HCT116 (cell line): Measurements from ENCODE around the gene GCK. TPM values are rescaled to one million over a fixed set of nuclear protein-coding genes. Genes with fewer than 3 reads are reported as not detected.

Experiments
- ATAC-seq: fragments of 200-7000 bp; cut with Tn5 transposase; 2 replicates; pipeline ENCODE4 v1.9.1; 2020; ENCODE audit warnings: mild to moderate bottlenecking, moderate library complexity
- BruUV-seq: library from RNA; stranded (reverse); fragments of 400-500 nt; replicated peaks from 2 replicates; lab custom pipeline; 2021; lab: Mats Ljungman, UMichigan
- CTCF ChIA-PET: fragments of 300-600 bp; sonication (Branson Sonifier 250); formaldehyde crosslinking; loops from one replicate; lab custom pipeline; 2021; ENCODE audit warnings: antibody characterized with exemption; lab: Charles Lee
- POLR2A ChIA-PET: fragments of 300-600, 350-600 bp; sonication (Branson Sonifier 250); formaldehyde crosslinking; loops from one replicate; lab custom pipeline; 2021; ENCODE audit warnings: antibody characterized with exemption; lab: Charles Lee
- RAD21 ChIA-PET, 2 experiments: fragments of 300-600 bp; sonication (Branson Sonifier 250); formaldehyde crosslinking; loops; one replicate each; lab custom pipeline; 2023; ENCODE audit warnings: low total read pairs in 2 of 2; ENCODE audit not compliant: uncharacterized antibody in 2 of 2, unreplicated experiment in 2 of 2, low non-redundant PET in 1 of 2; lab: Charles Lee
- DNase-seq: peaks from one replicate; pipeline ENCODE4 v3.0.0-alpha.2; 2010; ENCODE audit warnings: low read depth, low spot score
- H2AFZ ChIP-seq: fragments of 200-600 bp; shearing (Covaris generic), sonication (generic); 2 replicates; pipeline ENCODE4 v1.6.1; 2017; ENCODE audit warnings: low read depth, mixed run types, mixed read lengths, antibody characterized with exemption, low read length; ENCODE audit not compliant: poor library complexity, severe bottlenecking
- H3K27ac ChIP-seq: 2 replicates; pipeline ENCODE4 v1.5.1; 2012; ENCODE audit warnings: low read depth, low read length
- H3K27me3 ChIP-seq: fragments of 200-600 bp; sonication (generic); 2 replicates; pipeline ENCODE4 v1.6.1; 2016; ENCODE audit warnings: mixed run types, low read length, mixed read lengths; ENCODE audit not compliant: insufficient read depth
- H3K36me3 ChIP-seq, 2 experiments: fragments of 200-500 bp in 1 of 2; fragments of 200-600 bp in 1 of 2; sonication (Bioruptor generic) in 1 of 2; sonication (generic) in 1 of 2; 2 replicates each; pipeline versions ENCODE4 v1.5.1 to v1.6.1; 2014 to 2016; ENCODE audit warnings: low read length in 2 of 2, inconsistent platforms in 1 of 2, mixed read lengths in 1 of 2, mixed run types in 1 of 2; ENCODE audit not compliant: insufficient read depth in 2 of 2, control insufficient read depth in 1 of 2
- H3K4me1 ChIP-seq, 2 experiments: fragments of 200-600 bp in 1 of 2; sonication (generic) in 1 of 2; 2 replicates each; pipeline versions ENCODE4 v1.5.1 to v1.6.1; 2012 to 2017; ENCODE audit warnings: low read length in 2 of 2, inconsistent platforms in 1 of 2, mild to moderate bottlenecking in 1 of 2, mixed read lengths in 1 of 2, mixed run types in 1 of 2, moderate library complexity in 1 of 2; ENCODE audit not compliant: insufficient read depth in 2 of 2, control insufficient read depth in 1 of 2
- H3K4me2 ChIP-seq: fragments of 200-600 bp; sonication (generic); 2 replicates; pipeline ENCODE4 v1.6.1; 2017; ENCODE audit warnings: mixed run types, low read length, mixed read lengths
- H3K4me3 ChIP-seq, 2 experiments: fragments of 200-600 bp in 1 of 2; sonication (generic) in 1 of 2; replicated peaks in 1 of 2; 2 replicates each; pipeline ENCODE4 v1.5.1; 2011 to 2016; ENCODE audit warnings: low read length in 2 of 2, control low read depth in 1 of 2, low read depth in 1 of 2, mild to moderate bottlenecking in 1 of 2, mixed read lengths in 1 of 2, mixed run types in 1 of 2
- H3K79me2 ChIP-seq: fragments of 200-600 bp; sonication (generic); 2 replicates; pipeline ENCODE4 v1.6.1; 2017; ENCODE audit warnings: mild to moderate bottlenecking, mixed run types, low read length, moderate library complexity, mixed read lengths; ENCODE audit not compliant: insufficient read depth
- H3K9ac ChIP-seq: fragments of 200-600 bp; sonication (generic); 2 replicates; pipeline ENCODE4 v1.6.1; 2016; ENCODE audit warnings: low read length, mixed read lengths
- H3K9me2 ChIP-seq: fragments of 200-600 bp; sonication (generic), shearing (Covaris generic); 2 replicates; pipeline ENCODE4 v1.6.1; 2017; ENCODE audit warnings: mixed run types, mild to moderate bottlenecking, moderate library complexity; ENCODE audit not compliant: insufficient read depth
- H3K9me3 ChIP-seq, 2 experiments: fragments of 200-500 bp in 1 of 2; fragments of 200-600 bp in 1 of 2; sonication (Bioruptor generic) in 1 of 2; sonication (generic) in 1 of 2; 2 replicates each; pipeline ENCODE4 v1.6.1; 2014 to 2017; ENCODE audit warnings: low read length in 2 of 2, mixed read lengths in 2 of 2, inconsistent platforms in 1 of 2, low read depth in 1 of 2, mild to moderate bottlenecking in 1 of 2, mixed run types in 1 of 2, moderate library complexity in 1 of 2; ENCODE audit not compliant: control insufficient read depth in 1 of 2, insufficient read depth in 1 of 2
- H4K20me1 ChIP-seq: fragments of 200-600 bp; sonication (generic), shearing (Covaris generic); 2 replicates; pipeline ENCODE4 v1.6.1; 2017; ENCODE audit warnings: mixed run types, mild to moderate bottlenecking, moderate library complexity; ENCODE audit not compliant: insufficient read depth
- EGR1 ChIP-seq: IDR thresholded peaks from 2 replicates; pipeline ENCODE4 v1.6.1; 2012; ENCODE audit warnings: low read depth
- FOSL1 ChIP-seq: IDR thresholded peaks from 2 replicates; pipeline ENCODE4 v1.6.1; 2012; ENCODE audit warnings: low read depth
- RAD21 ChIP-seq: IDR thresholded peaks from 2 replicates; pipeline ENCODE4 v1.6.1; 2012; ENCODE audit warnings: low read depth, mild to moderate bottlenecking
- SIN3A ChIP-seq: IDR thresholded peaks from 2 replicates; pipeline ENCODE4 v1.6.1; 2012; ENCODE audit warnings: low read depth
- TCF7L2 ChIP-seq: IDR thresholded peaks from 2 replicates; pipeline ENCODE4 v1.7.0; 2011; ENCODE audit warnings: borderline replicate concordance, inconsistent platforms; ENCODE audit not compliant: insufficient read depth, insufficient read length; ENCODE audit errors: extremely low read depth
- ZBTB33 ChIP-seq: IDR thresholded peaks from 2 replicates; pipeline ENCODE4 v1.6.1; 2011; ENCODE audit warnings: mild to moderate bottlenecking, low read length, moderate library complexity; ENCODE audit not compliant: insufficient replicate concordance; ENCODE audit errors: extremely low read depth
- ZNF274 ChIP-seq: fragments of 200-500 bp; sonication (Bioruptor generic); IDR thresholded peaks from 2 replicates; pipeline ENCODE4 v1.6.1; 2014; ENCODE audit warnings: mild to moderate bottlenecking, low read depth, low read length, inconsistent platforms
- intact Hi-C: fragments of 100-400 bp; cut with micrococcal nuclease; formaldehyde crosslinking; loops from 2 replicates; pipeline ENCODE4 v1.10.0; 2022
- total RNA-seq: library from RNA; stranded (reverse); gene quantifications from one replicate; pipeline ENCODE4 v1.2.1, GENCODE V29; 2021; ENCODE audit not compliant: unreplicated experiment

Gene GCK
- total RNA-seq, 1 experiment from 2014 or later = 0.34 TPM

- TF ChIP-seq TCF7L2 = no peak
- no peak for TF ChIP-seq EGR1
- TF ChIP-seq SIN3A = no peak
- TF ChIP-seq ZNF274 = no peak
- TF ChIP-seq FOSL1 = no peak
- TF ChIP-seq ZBTB33 = no peak
- TF ChIP-seq RAD21 = no peak
- Histone ChIP-seq H3K4me3 (no peak overlapping the region), H3K36me3 (peaks cover 31 to 41% of the 10 kb centered on the region in 2 experiments), H3K4me2 (no peak overlapping the region), H3K27me3 (no peaks in the 10 kb centered on the region), H2AFZ (no peak overlapping the region), H3K9me2 (no peaks in the 10 kb centered on the region), H3K79me2 (peaks cover 47% of the 10 kb centered on the region), H3K9ac (no peak overlapping the region), H3K9me3 (no peaks in the 10 kb centered on the region), H3K4me1 (peaks cover 3 to 19% of the 10 kb centered on the region in 2 experiments; a peak in 2 of 4 replicates), H3K27ac (no peak overlapping the region), H4K20me1 (no peaks in the 10 kb centered on the region)
- CTCF ChIA-PET = no interaction called here
- RAD21 ChIA-PET = no interaction called here
- ATAC-seq = no peak
- no peak for DNase-seq
- no TSS peak for BruUV-seq
- intact Hi-C loops = loop anchor here (5.0 kb wide), 1 partner anchor 38 kb away; the partner anchor contains the start of gene POLM
- POLR2A ChIA-PET = no interaction called here
These were observed 68.8 kb downstream of the GCK start for GRCh38 chr7:44120395-44120794.
